H1 (cell line): ENCODE results near the gene OR6Q1. TPM values are rescaled to one million over a fixed set of nuclear protein-coding genes. Genes with fewer than 3 reads are reported as not detected.

ENCODE experiments used
- CTCF ChIA-PET: fragments of 300-600 bp; sonication (Branson Sonifier 250); formaldehyde crosslinking; loops from one replicate; lab custom pipeline; 2021; ENCODE audit not compliant: partially characterized antibody; lab: Charles Lee
- POLR2A ChIA-PET: fragments of 300-600 bp; sonication (Branson Sonifier 250); formaldehyde crosslinking; loops from one replicate; lab custom pipeline; 2021; ENCODE audit warnings: inconsistent platforms; ENCODE audit not compliant: partially characterized antibody; lab: Charles Lee
- DNase-seq, 2 experiments: peaks; one replicate each; pipeline versions ENCODE4 v3.0.0 to v3.0.0-alpha.2; 2010 to 2022; ENCODE audit warnings: low spot score in 2 of 2, low read depth in 1 of 2, mixed read lengths in 1 of 2
- FAIRE-seq: peaks from 2 replicates; lab custom pipeline; 2011; peaks lifted over from hg19 to GRCh38; lab: Jason Lieb, UNC
- H2AFZ ChIP-seq: 2 replicates; pipeline ENCODE4 v1.8.1; 2012; ENCODE audit warnings: low read length, inconsistent platforms
- H2AK5ac ChIP-seq: 2 replicates; pipeline ENCODE4 v1.6.1; 2013; ENCODE audit warnings: low read depth, low read length
- H2BK120ac ChIP-seq: replicated peaks from 2 replicates; pipeline ENCODE3; 2013; ENCODE audit warnings: low read depth, low read length, inconsistent platforms
- H2BK12ac ChIP-seq: 2 replicates; pipeline ENCODE4 v1.6.1; 2013; ENCODE audit warnings: low read depth, low read length
- H2BK15ac ChIP-seq: 2 replicates; pipeline ENCODE4 v1.6.1; 2013; ENCODE audit warnings: low read length
- H2BK20ac ChIP-seq: 2 replicates; pipeline ENCODE4 v1.6.1; 2013; ENCODE audit warnings: low read length
- H2BK5ac ChIP-seq: 2 replicates; pipeline ENCODE4 v1.6.1; 2013; ENCODE audit warnings: low read depth, low read length
- H3K14ac ChIP-seq: 2 replicates; pipeline ENCODE4 v1.6.1; 2013; ENCODE audit warnings: inconsistent platforms; ENCODE audit not compliant: insufficient read length
- H3K18ac ChIP-seq: 2 replicates; pipeline ENCODE4 v1.6.1; 2013; ENCODE audit warnings: low read length; ENCODE audit errors: extremely low read depth
- H3K23ac ChIP-seq: 2 replicates; pipeline ENCODE4 v1.6.1; 2013; ENCODE audit warnings: inconsistent platforms; ENCODE audit not compliant: insufficient read length
- H3K23me2 ChIP-seq: 2 replicates; pipeline ENCODE4 v1.6.1; 2013; ENCODE audit warnings: low read depth, low read length
- H3K27ac ChIP-seq: 2 replicates; pipeline ENCODE4 v1.6.1; 2011; ENCODE audit warnings: low read depth, low read length, inconsistent platforms
- H3K27me3 ChIP-seq, 4 experiments: replicated peaks in 1 of 4; 1 replicate in 1 of 4; 2 replicates in 3 of 4; pipeline versions ENCODE4 v1.6.1 to v1.8.1; 2011 to 2013; ENCODE audit warnings: low read length in 3 of 4, mild to moderate bottlenecking in 3 of 4, inconsistent platforms in 2 of 4, mixed read lengths in 2 of 4, moderate library complexity in 1 of 4; ENCODE audit not compliant: control insufficient read depth in 3 of 4, insufficient read depth in 3 of 4; ENCODE audit errors: extremely low read depth in 1 of 4
- H3K36me3 ChIP-seq, 4 experiments: 2 replicates each; pipeline versions ENCODE4 v1.6.1 to v1.8.1; 2011 to 2013; ENCODE audit warnings: mild to moderate bottlenecking in 4 of 4, low read length in 3 of 4, moderate library complexity in 2 of 4, control low read depth in 1 of 4, inconsistent platforms in 1 of 4; ENCODE audit not compliant: insufficient read depth in 4 of 4, control insufficient read depth in 2 of 4
- H3K4ac ChIP-seq: replicated peaks from 2 replicates; pipeline ENCODE3; 2013; ENCODE audit warnings: low read length, low read depth, mixed read lengths, inconsistent platforms; ENCODE audit not compliant: insufficient read length
- H3K4me1 ChIP-seq, 4 experiments: replicated peaks in 1 of 4; 1 replicate in 1 of 4; 2 replicates in 3 of 4; pipeline versions ENCODE4 v1.6.1 to v1.8.1; 2011 to 2013; ENCODE audit warnings: low read length in 3 of 4, inconsistent platforms in 2 of 4, mixed read lengths in 1 of 4; ENCODE audit not compliant: insufficient read depth in 4 of 4, control insufficient read depth in 3 of 4
- H3K4me2 ChIP-seq, 2 experiments: 2 replicates each; pipeline versions ENCODE4 v1.6.1 to v1.8.1; 2011 to 2013; ENCODE audit warnings: low read depth in 2 of 2, low read length in 2 of 2, control low read depth in 1 of 2, inconsistent platforms in 1 of 2, mild to moderate bottlenecking in 1 of 2; ENCODE audit not compliant: insufficient read depth in 1 of 2
- H3K4me3 ChIP-seq, 4 experiments: fragments of 200-600, 300-600 bp in 1 of 4; sonication (generic), shearing (Covaris generic), sonication (Bioruptor Twin) in 1 of 4; 2 replicates each; pipeline versions ENCODE4 v1.5.1 to v1.8.1; 2011 to 2016; ENCODE audit warnings: low read length in 4 of 4, low read depth in 3 of 4, control low read depth in 2 of 4, inconsistent platforms in 2 of 4, mild to moderate bottlenecking in 2 of 4, mixed read lengths in 1 of 4, moderate library complexity in 1 of 4; ENCODE audit not compliant: insufficient read depth in 2 of 4; ENCODE audit errors: extremely low read depth in 1 of 4
- H3K56ac ChIP-seq: replicated peaks from 2 replicates; pipeline ENCODE3; 2013; ENCODE audit warnings: low read depth, mild to moderate bottlenecking, mixed read lengths, low read length, inconsistent platforms; ENCODE audit not compliant: insufficient read length
- H3K79me1 ChIP-seq: 2 replicates; pipeline ENCODE4 v1.6.1; 2013; ENCODE audit warnings: low read depth, low read length, control low read depth
- H3K79me2 ChIP-seq, 2 experiments: 2 replicates each; pipeline versions ENCODE4 v1.6.1 to v1.8.1; 2012 to 2013; ENCODE audit warnings: low read length in 2 of 2, mild to moderate bottlenecking in 2 of 2, inconsistent platforms in 1 of 2; ENCODE audit not compliant: insufficient read depth in 2 of 2, control insufficient read depth in 1 of 2
- H3K9ac ChIP-seq, 4 experiments: replicated peaks in 1 of 4; 1 replicate in 1 of 4; 2 replicates in 3 of 4; pipeline versions ENCODE4 v1.6.1 to v1.8.1; 2011 to 2013; ENCODE audit warnings: low read depth in 3 of 4, low read length in 3 of 4, control low read depth in 2 of 4, mild to moderate bottlenecking in 2 of 4, moderate library complexity in 2 of 4, inconsistent platforms in 1 of 4; ENCODE audit errors: extremely low read depth in 1 of 4
- H3K9me3 ChIP-seq, 2 experiments: 2 replicates each; pipeline versions ENCODE4 v1.6.1 to v1.8.1; 2012 to 2013; ENCODE audit warnings: mild to moderate bottlenecking in 2 of 2, moderate library complexity in 2 of 2, control low read depth in 1 of 2, inconsistent platforms in 1 of 2, low read depth in 1 of 2, low read length in 1 of 2, mixed read lengths in 1 of 2; ENCODE audit not compliant: insufficient read depth in 2 of 2
- H4K20me1 ChIP-seq, 2 experiments: replicated peaks in 1 of 2; 2 replicates each; pipeline versions ENCODE3 to v1.8.1; 2011 to 2013; ENCODE audit warnings: inconsistent platforms in 2 of 2, low read length in 2 of 2, mild to moderate bottlenecking in 1 of 2; ENCODE audit not compliant: insufficient read depth in 2 of 2, control insufficient read depth in 1 of 2
- H4K5ac ChIP-seq: 2 replicates; pipeline ENCODE4 v1.6.1; 2013; ENCODE audit warnings: low read length, low read depth, mixed read lengths, inconsistent platforms; ENCODE audit not compliant: insufficient read length
- H4K8ac ChIP-seq: 2 replicates; pipeline ENCODE4 v1.8.0; 2013; ENCODE audit warnings: mild to moderate bottlenecking, moderate library complexity, low read length, inconsistent platforms; ENCODE audit not compliant: insufficient read depth; ENCODE audit errors: extremely low read depth
- H4K91ac ChIP-seq: replicated peaks from 2 replicates; pipeline ENCODE3; 2013; ENCODE audit warnings: low read length, mixed read lengths, inconsistent platforms; ENCODE audit not compliant: insufficient read length
- KDM5A ChIP-seq: fragments of 200-600 bp; IDR thresholded peaks from 2 replicates; pipeline ENCODE4 v1.7.1; 2012; ENCODE audit warnings: mild to moderate bottlenecking, low read length, inconsistent platforms, mixed read lengths
- NRF1 ChIP-seq: IDR thresholded peaks from 2 replicates; pipeline ENCODE4 v1.6.1; 2011; ENCODE audit warnings: mild to moderate bottlenecking, low read depth, low read length, improper control_type of control experiment
- WGBS, 2 experiments: shearing (Covaris generic) in 1 of 2; methylation state at CpG; one replicate each; pipeline versions ENCODE4 v1.1.6 to v1.1.7; 2013 to 2015; ENCODE audit warnings: low lambda C conversion rate in 2 of 2, mixed read lengths in 2 of 2, inconsistent platforms in 1 of 2, low coverage in 1 of 2, missing lambda C conversion rate in 1 of 2; ENCODE audit not compliant: insufficient replicate concordance in 2 of 2, insufficient coverage in 1 of 2, insufficient read length in 1 of 2; ENCODE audit errors: extremely low coverage in 1 of 2, missing lambda C conversion rate in 1 of 2; 5-methylcytosine and 5-hydroxymethylcytosine counted together
- polyA plus RNA-seq, 7 experiments: library from polyadenylated mRNA; depleted of rRNA in 3 of 7; stranded (reverse) in 5 of 7; unstranded in 2 of 7; fragments of >200 nt in 5 of 7; fragments of 200-250 nt in 2 of 7; gene quantifications; 1 replicate in 5 of 7; 2 replicates in 1 of 7; 4 replicates in 1 of 7; pipeline versions ENCODE4 v1.2.1 to v1.2.3, GENCODE V29; 2011 to 2013; ENCODE audit warnings: missing spikeins in 2 of 7, mixed read lengths in 2 of 7
- total RNA-seq: library from RNA; stranded (reverse); fragmentation: NEBNext Ultra II Directional; extraction: Animal tissue kit (Norgen Biotek cat#: 25700); gene quantifications from 2 replicates; pipeline ENCODE4 v1.2.1, GENCODE V29; 2021

OR6Q1 gene
- total and polyA plus RNA-seq, 2 of the 8 experiments (the other 6 are each of a cell fraction or from before 2014, with no cell fraction given): not detected

GRCh38 chr11:57981536-57981935, 49.2 kb upstream of the OR6Q1 start:
- H3K36me3 ChIP-seq: no peaks in the 10 kb centered on the region
- no peak overlapping the region for H3K4me2 ChIP-seq
- FAIRE-seq (no peak), DNase-seq (no peak)
- no peak overlapping the region for H3K9ac ChIP-seq
- no peak overlapping the region for H2BK12ac ChIP-seq
- no peaks in the 10 kb centered on the region for H3K27me3 ChIP-seq
- peaks cover 0 to 2% (median 0%) of the 10 kb centered on the region in 4 experiments; a peak in 2 of 7 replicates for H3K4me1 ChIP-seq
- H4K5ac ChIP-seq: no peak overlapping the region
- no peaks in the 10 kb centered on the region for H4K20me1 ChIP-seq
- H3K79me1 ChIP-seq: no peaks in the 10 kb centered on the region
- no peak overlapping the region for H2AFZ ChIP-seq
- H3K4ac ChIP-seq: no peak overlapping the region
- H2BK20ac ChIP-seq: no peak overlapping the region
- no peak overlapping the region for H3K18ac ChIP-seq
- H3K4me3 ChIP-seq: no peak overlapping the region
- no peak overlapping the region for H3K56ac ChIP-seq
- no peak overlapping the region for H3K14ac ChIP-seq
- H3K9me3 ChIP-seq: no peaks in the 10 kb centered on the region
- no peak overlapping the region for H4K8ac ChIP-seq
- WGBS, 2 experiments: 92% methylated on average over 3 of the region's 3 CpGs; no CpG with 5 or more reads in 1 of the 2 experiments
- no peak overlapping the region for H3K23ac ChIP-seq
- no peak overlapping the region for H2BK5ac ChIP-seq
- no peak overlapping the region for H3K27ac ChIP-seq
- no peaks in the 10 kb centered on the region for H3K79me2 ChIP-seq
- ChIA-PET CTCF (no interaction called here), POLR2A (no interaction called here)
- no peaks in the 10 kb centered on the region for H3K23me2 ChIP-seq
- H4K91ac ChIP-seq: no peak overlapping the region
- H2BK120ac ChIP-seq: no peak overlapping the region
- no peak overlapping the region for H2BK15ac ChIP-seq
- H2AK5ac ChIP-seq: no peak overlapping the region
- no peak for TF ChIP-seq NRF1
- TF ChIP-seq KDM5A: no peak
